HFF-Myc (cell line): ENCODE measurements around the gene CARD8.
"Not testable (repeated sequence)": the region's sequence is repeated elsewhere in the genome, so short reads cannot be mapped to it uniquely, and the experiment has no call there.

Experiments used
- DNase-seq: peaks from one replicate; pipeline ENCODE4 v3.0.0-alpha.2; 2011; ENCODE audit warnings: low read depth; ENCODE audit errors: extremely low read depth
- H3K4me3 ChIP-seq: replicated peaks from 2 replicates; pipeline ENCODE4 v1.5.1; 2011; ENCODE audit warnings: low read depth, mild to moderate bottlenecking, control low read depth, low read length
- TF ChIP-seq, protein P1 (sequence below): IDR thresholded peaks from 2 replicates; pipeline ENCODE4 v1.5.1; 2012; ENCODE audit warnings: mild to moderate bottlenecking, low read depth, low read length, control low read depth; ENCODE audit errors: missing control alignments

CARD8 gene

GRCh38 chr19:48237057-48237456 is 18.7 kb downstream of the CARD8 start:
- H3K4me3 ChIP-seq: no peak overlapping the region
- no peak for DNase-seq
- TF ChIP-seq, protein P1, sequence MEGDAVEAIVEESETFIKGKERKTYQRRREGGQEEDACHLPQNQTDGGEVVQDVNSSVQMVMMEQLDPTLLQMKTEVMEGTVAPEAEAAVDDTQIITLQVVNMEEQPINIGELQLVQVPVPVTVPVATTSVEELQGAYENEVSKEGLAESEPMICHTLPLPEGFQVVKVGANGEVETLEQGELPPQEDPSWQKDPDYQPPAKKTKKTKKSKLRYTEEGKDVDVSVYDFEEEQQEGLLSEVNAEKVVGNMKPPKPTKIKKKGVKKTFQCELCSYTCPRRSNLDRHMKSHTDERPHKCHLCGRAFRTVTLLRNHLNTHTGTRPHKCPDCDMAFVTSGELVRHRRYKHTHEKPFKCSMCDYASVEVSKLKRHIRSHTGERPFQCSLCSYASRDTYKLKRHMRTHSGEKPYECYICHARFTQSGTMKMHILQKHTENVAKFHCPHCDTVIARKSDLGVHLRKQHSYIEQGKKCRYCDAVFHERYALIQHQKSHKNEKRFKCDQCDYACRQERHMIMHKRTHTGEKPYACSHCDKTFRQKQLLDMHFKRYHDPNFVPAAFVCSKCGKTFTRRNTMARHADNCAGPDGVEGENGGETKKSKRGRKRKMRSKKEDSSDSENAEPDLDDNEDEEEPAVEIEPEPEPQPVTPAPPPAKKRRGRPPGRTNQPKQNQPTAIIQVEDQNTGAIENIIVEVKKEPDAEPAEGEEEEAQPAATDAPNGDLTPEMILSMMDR: no peak

- H3K4me3 ChIP-seq: no peak overlapping the region
- DNase-seq: no peak
- TF ChIP-seq, protein P1: no peak
These were observed 25.1 kb downstream of the CARD8 start for GRCh38 chr19:48230555-48231129.

DNA sequence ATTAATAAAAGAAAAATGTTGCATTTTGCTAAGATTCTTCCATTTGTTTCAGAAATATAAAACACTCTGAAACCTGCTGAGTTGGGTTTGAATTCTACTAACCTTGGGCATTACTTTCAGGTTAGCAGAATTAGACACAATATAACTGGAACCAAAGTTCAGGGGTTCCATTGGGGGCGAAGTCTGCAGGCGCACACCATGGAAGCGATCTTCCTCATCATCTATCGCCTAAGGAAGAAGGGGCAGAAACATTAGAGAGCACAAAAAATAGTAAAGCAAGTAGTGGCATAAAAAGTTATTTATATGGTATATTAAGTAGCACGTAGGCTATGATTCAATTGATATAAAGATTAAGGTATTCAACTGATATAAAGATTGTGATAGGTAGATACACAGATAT is 34.1 kb downstream of the CARD8 start:
- no peak for DNase-seq
- TF ChIP-seq, protein P1: no peak
- H3K4me3 ChIP-seq: no peak overlapping the region

DNA sequence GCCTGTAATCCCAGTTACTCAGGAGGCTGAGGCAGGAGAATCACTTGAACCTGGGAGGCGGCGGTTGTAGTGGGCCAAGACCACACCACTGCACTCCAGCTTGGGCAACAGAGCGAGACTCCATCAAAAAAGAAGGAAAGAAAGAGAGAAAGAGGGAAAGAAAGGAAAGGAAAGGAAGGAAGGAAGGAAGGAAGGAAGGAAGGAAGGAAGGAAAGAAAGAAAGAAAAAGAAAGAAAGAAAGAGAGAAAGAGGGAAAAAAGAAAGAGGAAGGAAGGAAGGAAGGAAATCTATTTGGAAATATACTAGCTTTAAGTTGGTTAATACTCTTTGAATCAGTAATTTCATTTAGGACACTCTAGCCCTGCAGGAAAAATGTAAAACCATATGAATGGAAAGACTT is 34.9 kb downstream of the CARD8 start:
- DNase-seq: not testable (repeated sequence)

DNA sequence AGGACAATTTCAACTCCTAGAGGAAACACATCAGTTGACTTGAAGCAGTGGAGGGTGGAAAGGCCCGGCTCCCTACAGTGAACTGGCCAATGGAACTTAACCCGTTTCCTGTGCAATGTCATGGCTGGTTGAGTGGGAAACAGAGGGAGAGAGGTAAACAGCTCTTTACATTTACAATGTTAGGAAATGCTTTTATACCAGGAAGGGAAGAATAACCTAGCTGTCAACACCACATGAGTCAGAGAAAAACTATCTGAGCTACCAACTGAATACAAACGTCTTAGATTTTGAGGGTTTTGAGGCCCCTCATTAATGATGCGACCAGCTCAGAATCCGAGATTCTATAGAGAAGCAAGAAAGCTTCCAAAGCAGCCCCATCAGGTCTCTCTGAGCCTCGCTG is 36.7 kb downstream of the CARD8 start:
- H3K4me3 ChIP-seq: no peak overlapping the region
- TF ChIP-seq, protein P1: no peak
- no peak for DNase-seq

More for the DNA sequence above, 34.9 kb downstream of the CARD8 start:
- H3K4me3 ChIP-seq: not testable (repeated sequence)

- DNase-seq: no peak
- H3K4me3 ChIP-seq: no peak overlapping the region
- TF ChIP-seq, protein P1: no peak
These were observed 38.8 kb downstream of the CARD8 start for GRCh38 chr19:48216933-48217332.

DNA sequence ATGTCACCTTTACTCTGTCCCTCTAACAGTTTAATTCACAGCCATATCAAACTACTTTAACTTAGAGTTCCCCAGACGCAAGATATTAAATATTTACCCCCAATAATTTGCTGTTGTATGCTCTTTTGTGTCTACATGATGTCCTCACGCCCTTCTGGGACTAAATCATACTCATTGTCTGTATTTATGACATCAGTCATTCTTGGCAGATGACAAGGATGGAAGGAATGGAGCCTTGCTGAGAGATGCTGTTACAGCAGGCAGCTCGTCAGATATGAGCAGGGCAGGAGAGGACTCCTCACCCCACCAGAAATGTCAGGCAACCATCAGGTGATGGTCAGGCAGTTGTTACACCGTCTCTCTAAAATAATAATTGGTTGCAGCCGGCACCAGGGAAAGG is 41.8 kb downstream of the CARD8 start:
- no peak for DNase-seq
- TF ChIP-seq, protein P1: no peak
- no peak overlapping the region for H3K4me3 ChIP-seq
